CMK (cell line): ENCODE data around the gene OR2C3.
"Not testable (repeated sequence)": the region's sequence is repeated elsewhere in the genome, so short reads cannot be mapped to it uniquely, and the experiment has no call there.

Experiments used
- DNase-seq: peaks from one replicate; pipeline ENCODE4 v3.0.0-alpha.2; 2010; ENCODE audit warnings: low read depth

OR2C3 gene

DNA sequence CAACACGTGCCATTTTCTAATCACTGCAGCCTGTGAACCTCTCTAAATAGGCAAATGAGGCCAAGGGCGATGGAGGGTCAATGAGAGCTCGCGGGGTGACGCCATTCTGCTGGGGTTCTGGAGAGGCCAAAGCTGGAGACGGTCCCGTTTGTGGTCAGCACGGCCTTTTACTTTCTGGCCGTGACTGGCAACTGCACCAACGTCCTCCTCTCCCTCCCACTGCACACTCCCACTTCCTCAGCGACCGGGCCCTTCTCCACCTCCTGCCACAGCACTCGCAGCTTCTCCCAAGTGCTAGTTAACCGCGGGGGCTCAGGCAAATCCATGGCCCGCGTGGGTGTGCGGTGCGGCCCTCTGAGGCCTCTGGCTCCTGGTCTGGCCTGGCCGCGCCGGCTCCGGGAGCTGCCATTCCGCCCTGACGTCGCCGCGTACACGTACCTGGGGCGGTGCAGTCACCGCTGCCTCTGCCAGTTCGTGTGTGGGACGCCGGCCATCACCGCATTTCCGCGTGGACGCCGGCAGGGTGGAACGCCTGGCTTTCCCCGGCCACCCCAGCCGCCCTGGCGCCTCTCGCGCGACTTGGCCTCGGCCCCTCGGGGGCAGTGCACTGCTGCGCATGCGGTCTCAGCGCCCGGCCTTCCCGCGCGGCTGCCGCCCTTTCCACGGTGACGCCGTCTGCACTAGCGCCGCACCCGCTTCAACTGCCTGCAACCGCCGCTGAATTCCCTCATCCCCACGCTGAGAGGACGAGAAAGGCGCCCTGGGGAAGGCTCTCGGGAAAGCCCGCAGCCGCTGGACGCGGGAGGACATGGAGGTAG, 18.2 kb downstream of the OR2C3 start:
- no peak for DNase-seq

GRCh38 chr1:247506831-247507230, 29.4 kb downstream of the OR2C3 start:
- DNase-seq: no peak

- no peak for DNase-seq
Measured at GRCh38 chr1:247500865-247501264, 35.4 kb downstream of the OR2C3 start.

GRCh38 chr1:247496581-247497285, 39.5 kb downstream of the OR2C3 start:
- DNase-seq: no peak

- no peak for DNase-seq
Measured at GRCh38 chr1:247494767-247495166, 41.5 kb downstream of the OR2C3 start.

GRCh38 chr1:247493106-247493505, 43.1 kb downstream of the OR2C3 start:
- no peak for DNase-seq

DNA sequence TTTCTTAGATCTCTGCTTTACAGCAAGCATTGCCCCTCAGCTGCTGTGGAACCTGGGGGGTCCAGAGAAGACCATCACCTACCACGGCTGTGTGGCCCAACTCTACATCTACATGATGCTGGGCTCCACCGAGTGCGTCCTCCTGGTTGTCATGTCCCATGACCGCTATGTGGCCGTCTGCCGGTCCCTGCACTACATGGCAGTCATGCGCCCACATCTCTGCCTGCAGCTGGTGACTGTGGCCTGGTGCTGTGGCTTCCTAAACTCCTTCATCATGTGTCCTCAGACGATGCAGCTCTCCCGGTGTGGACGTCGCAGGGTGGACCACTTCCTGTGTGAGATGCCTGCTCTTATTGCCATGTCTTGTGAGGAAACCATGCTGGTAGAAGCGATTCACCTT, 44.9 kb downstream of the OR2C3 start:
- DNase-seq: peak; percentile 9

- no peak for DNase-seq
Measured at GRCh38 chr1:247487057-247487456, 49.2 kb downstream of the OR2C3 start.

DNA sequence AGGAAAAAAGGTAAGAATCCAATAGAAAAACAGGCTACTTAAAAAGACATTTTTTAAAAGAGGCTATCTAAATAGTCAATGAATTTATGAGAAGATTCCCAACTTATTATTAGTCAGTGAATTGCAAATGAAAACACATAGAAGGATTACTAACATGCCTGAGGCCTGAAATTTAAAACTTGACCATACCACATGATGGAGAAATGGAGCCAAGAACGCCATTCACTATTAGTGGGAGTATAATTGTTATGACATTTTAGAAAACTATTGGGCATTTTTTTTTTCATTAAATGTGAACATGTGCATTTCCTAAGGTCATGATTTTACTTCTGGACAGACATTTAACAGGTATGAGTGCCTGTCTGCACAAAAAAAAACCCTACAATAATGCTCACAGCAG, 53.5 kb downstream of the OR2C3 start:
- DNase-seq: no peak

DNA sequence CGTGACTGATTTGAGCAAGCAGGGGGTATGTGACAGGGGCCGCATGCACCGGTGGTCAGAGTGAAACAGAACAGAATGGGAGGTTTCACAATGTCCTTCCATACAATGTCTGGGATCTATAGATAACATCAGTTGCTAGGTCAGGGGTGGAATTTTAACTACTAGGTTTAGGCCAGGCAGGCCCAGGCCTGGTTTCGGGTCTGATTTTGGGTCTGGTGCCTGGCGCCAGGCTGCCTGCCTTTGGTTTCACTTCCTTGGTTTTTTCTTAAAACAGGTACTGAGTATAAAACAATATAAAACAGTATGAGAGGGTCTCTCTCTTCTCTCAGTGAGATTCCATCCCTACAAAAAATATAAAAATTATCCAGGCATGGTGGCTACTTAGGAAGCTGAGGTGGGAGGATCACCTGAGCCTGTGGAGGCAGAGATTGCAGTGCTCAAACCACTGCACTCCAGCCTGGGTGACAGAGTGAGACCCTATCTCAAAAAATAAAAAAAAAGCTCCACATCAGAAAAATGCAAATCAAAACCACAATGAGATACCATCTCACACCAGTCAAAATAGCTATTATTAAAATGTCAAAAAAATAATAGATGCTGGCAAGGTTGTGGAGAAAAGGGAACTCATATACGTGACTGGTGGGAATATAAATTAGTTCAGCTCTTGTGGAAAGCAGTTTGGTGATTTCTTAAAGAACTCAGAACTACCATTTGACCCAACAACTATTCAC, 59.7 kb downstream of the OR2C3 start:
- DNase-seq: not testable (repeated sequence)

DNA sequence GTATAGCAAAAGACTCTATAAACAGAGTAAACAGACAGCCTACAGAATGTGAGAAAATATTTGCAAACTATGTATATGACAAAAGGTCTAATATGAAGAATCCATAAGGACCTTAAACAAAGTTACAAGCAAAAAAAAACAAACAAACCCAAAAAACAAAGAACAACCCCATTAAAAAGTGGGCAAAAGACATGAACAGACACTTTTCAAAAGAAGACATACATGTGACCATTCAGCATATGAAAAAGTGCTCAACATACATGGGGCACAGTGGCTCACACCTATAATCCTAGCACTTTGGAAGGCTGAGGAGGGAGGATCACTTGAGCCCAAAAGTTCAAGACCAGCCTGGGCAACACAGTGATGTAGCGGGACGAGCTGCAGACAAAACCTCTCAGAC, 60.4 kb downstream of the OR2C3 start:
- DNase-seq: no peak
